HepG2 (cell line): ENCODE measurements around the gene PACS2. TPM values are rescaled to one million over a fixed set of nuclear protein-coding genes. Genes with fewer than 3 reads are reported as not detected.

Source experiments
- CEBPG ChIP-seq: IDR thresholded peaks from 2 replicates; pipeline ENCODE4 v1.6.1; 2016
- GFI1 ChIP-seq: sonication (generic); formaldehyde crosslinking; IDR thresholded peaks from 2 replicates; pipeline ENCODE4 v1.5.0; 2020; ENCODE audit warnings: missing genetic modification reagents, mild to moderate bottlenecking, borderline replicate concordance
- NFE2 ChIP-seq: sonication (generic); formaldehyde crosslinking; IDR thresholded peaks from 2 replicates; pipeline ENCODE4 v1.4.0; 2020; ENCODE audit warnings: missing genetic modification reagents
- NR1H2 ChIP-seq: sonication (generic); formaldehyde crosslinking; IDR thresholded peaks from 2 replicates; pipeline ENCODE4 v1.8.1; 2022; ENCODE audit warnings: low read depth, missing genetic modification reagents, borderline replicate concordance
- RFX1 ChIP-seq: fragments of 450-650 bp; IDR thresholded peaks from 2 replicates; pipeline ENCODE4 v1.6.1; 2017
- SRF ChIP-seq: IDR thresholded peaks from 2 replicates; pipeline ENCODE4 v1.6.1; 2011; ENCODE audit warnings: mild to moderate bottlenecking, low read depth, low read length, moderate library complexity
- ZBTB20 ChIP-seq: sonication (generic); formaldehyde crosslinking; IDR thresholded peaks from 2 replicates; pipeline ENCODE4 v1.8.1; 2023; ENCODE audit warnings: missing genetic modification reagents, low read depth, mild to moderate bottlenecking, borderline replicate concordance
- ZBTB8A ChIP-seq: sonication (generic); formaldehyde crosslinking; IDR thresholded peaks from 2 replicates; pipeline ENCODE4 v1.4.0; 2020; ENCODE audit warnings: mild to moderate bottlenecking, low read depth, missing genetic modification reagents, borderline replicate concordance
- ZC3H4 ChIP-seq: sonication (generic); formaldehyde crosslinking; IDR thresholded peaks from 2 replicates; pipeline ENCODE4 v1.4.0; 2020; ENCODE audit warnings: missing genetic modification reagents, borderline replicate concordance
- ZFAT ChIP-seq: sonication (generic); formaldehyde crosslinking; conservative IDR thresholded peaks from 2 replicates; pipeline ENCODE4 v1.8.1; 2023; ENCODE audit warnings: missing genetic modification reagents, inconsistent platforms
- ZFX ChIP-seq: sonication (generic); formaldehyde crosslinking; IDR thresholded peaks from 2 replicates; pipeline ENCODE4 v1.4.0; 2020; ENCODE audit warnings: mild to moderate bottlenecking, low read depth, missing genetic modification reagents, moderate library complexity
- ZNF180 ChIP-seq: sonication (generic); formaldehyde crosslinking; IDR thresholded peaks from 2 replicates; pipeline ENCODE4 v1.4.0; 2020; ENCODE audit warnings: low read depth, missing genetic modification reagents, borderline replicate concordance
- ZNF235 ChIP-seq: sonication (generic); formaldehyde crosslinking; IDR thresholded peaks from 2 replicates; pipeline ENCODE4 v1.8.1; 2023; ENCODE audit warnings: mild to moderate bottlenecking, missing genetic modification reagents, borderline replicate concordance
- ZNF34 ChIP-seq: sonication (generic); formaldehyde crosslinking; IDR thresholded peaks from 2 replicates; pipeline ENCODE4 v1.4.0; 2020; ENCODE audit warnings: mild to moderate bottlenecking, missing genetic modification reagents, borderline replicate concordance
- ZNF343 ChIP-seq: sonication (generic); formaldehyde crosslinking; IDR thresholded peaks from 2 replicates; pipeline ENCODE4 v1.4.0; 2020; ENCODE audit warnings: mild to moderate bottlenecking, missing genetic modification reagents
- ZNF383 ChIP-seq: sonication (generic); formaldehyde crosslinking; IDR thresholded peaks from 2 replicates; pipeline ENCODE4 v1.4.0; 2020; ENCODE audit warnings: missing genetic modification reagents, mild to moderate bottlenecking, borderline replicate concordance
- ZNF605 ChIP-seq: sonication (generic); formaldehyde crosslinking; IDR thresholded peaks from 2 replicates; pipeline ENCODE4 v1.8.0; 2022; ENCODE audit warnings: mild to moderate bottlenecking, missing genetic modification reagents
- polyA plus RNA-seq, 8 experiments: library from polyadenylated mRNA; depleted of rRNA in 3 of 8; stranded (reverse) in 7 of 8; unstranded in 1 of 8; fragments of >200 nt; fragmentation: Illumina TruSeq in 4 of 8; extraction: Trizol in 4 of 8; gene quantifications; 2 replicates each; pipeline versions ENCODE4 v1.2.1 to v1.2.3, GENCODE V29; 2011 to 2016; ENCODE audit warnings: low read depth in 4 of 8, missing spikeins in 1 of 8, mixed read lengths in 1 of 8; ENCODE audit not compliant: insufficient read depth in 1 of 8
- total RNA-seq, 5 experiments: library from RNA; depleted of rRNA; stranded (reverse); fragments of >200 nt; fragmentation: Illumina TruSeq; extraction: Trizol; gene quantifications; 2 replicates each; pipeline ENCODE4 v1.2.3, GENCODE V29; 2016; ENCODE audit warnings: low read depth in 1 of 5
- TF ChIP-seq, protein P1 (sequence below): sonication (generic); formaldehyde crosslinking; IDR thresholded peaks from 2 replicates; pipeline ENCODE4 v1.4.0; 2020; ENCODE audit warnings: missing genetic modification reagents
- TF ChIP-seq, protein P2 (sequence below): sonication (generic); formaldehyde crosslinking; conservative IDR thresholded peaks from 2 replicates; pipeline ENCODE4 v1.8.0; 2022; ENCODE audit warnings: low read depth, missing genetic modification reagents
- TF ChIP-seq, protein P3 (sequence below): sonication (generic); formaldehyde crosslinking; conservative IDR thresholded peaks from 2 replicates; pipeline ENCODE4 v1.8.1; 2023; ENCODE audit warnings: missing genetic modification reagents
- TF ChIP-seq, protein P4 (sequence below): IDR thresholded peaks from 2 replicates; pipeline ENCODE4 v1.6.1; 2018; ENCODE audit warnings: missing genetic modification reagents, mild to moderate bottlenecking, missing compliant biosample characterization

Gene PACS2
- total and polyA plus RNA-seq, 2 of the 13 experiments (the other 11 are each of a cell fraction or from before 2014, with no cell fraction given): 23.6 to 27.6 TPM

DNA sequence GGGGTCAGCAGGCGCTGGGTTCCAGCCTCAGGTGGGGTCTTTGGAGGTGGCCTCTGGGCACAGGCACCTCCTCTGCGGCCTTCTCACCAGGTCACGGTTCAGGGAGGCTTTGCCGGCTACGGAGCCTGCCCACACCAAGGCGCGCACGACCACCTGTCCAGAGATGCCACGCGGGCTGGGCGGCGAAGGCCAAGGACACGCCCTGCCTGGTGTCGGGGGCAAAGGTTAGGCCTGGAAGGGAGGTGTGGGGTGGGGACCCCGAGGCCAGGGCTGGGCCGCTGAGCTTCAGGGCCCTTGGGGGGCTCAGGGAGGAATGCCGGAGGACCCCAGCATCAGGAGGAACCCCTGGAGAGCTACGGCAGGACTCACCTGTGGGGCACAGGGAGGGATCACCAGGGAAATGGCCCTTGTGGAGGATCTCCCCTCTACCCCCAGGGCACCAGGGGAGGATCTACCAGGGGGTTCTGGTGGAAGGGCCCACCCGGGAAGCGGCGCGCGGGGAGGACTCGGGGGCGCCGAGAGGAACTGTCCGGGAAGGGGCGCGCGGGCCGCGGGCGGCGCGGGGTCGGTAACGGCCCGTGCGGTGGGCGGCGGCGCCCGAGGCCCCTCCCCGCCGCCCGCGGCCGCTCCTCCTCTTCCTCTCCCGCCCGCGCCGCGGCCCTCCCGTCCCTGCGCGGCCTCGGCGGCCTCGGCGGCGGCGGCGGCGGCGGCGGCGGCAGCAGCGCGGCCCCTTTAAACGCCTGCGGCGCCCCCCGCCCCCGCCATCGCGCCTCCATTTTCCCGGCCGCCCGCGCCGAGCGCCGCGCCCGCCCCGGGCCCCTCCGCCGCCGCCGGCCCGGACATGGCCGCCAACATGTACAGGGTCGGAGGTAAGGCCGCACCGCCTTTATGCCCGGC, 104.9 kb downstream of the PACS2 start, which contains the start of gene MTA1 (continued):
- TF ChIP-seq ZFAT (CRISPR knock-in tag) (no peak), ZFX (peak; percentile 96), ZNF235 (CRISPR knock-in tag) (no peak; the same call in 1 of the 2 replicates), ZBTB20 (CRISPR knock-in tag) (no peak; the same call in 1 of the 2 replicates), GFI1 (peak; percentile 59; the same call in 1 of the 2 replicates), NR1H2 (CRISPR knock-in tag) (peak; percentile 70; the same call in 1 of the 2 replicates), CEBPG (CRISPR knock-in tag) (no peak), RFX1 (no peak), ZNF180 (CRISPR knock-in tag) (no peak), NFE2 (CRISPR knock-in tag) (no peak), ZNF34 (CRISPR knock-in tag) (no peak; the same call in 1 of the 2 replicates), SRF (no peak), ZNF343 (CRISPR knock-in tag) (peak; percentile 73; the same call in 1 of the 2 replicates), ZBTB8A (CRISPR knock-in tag) (no peak), ZNF605 (CRISPR knock-in tag) (peak; percentile 85; the same call in 1 of the 2 replicates), ZC3H4 (CRISPR knock-in tag) (0 out of 2 replicates have a peak, but pooled peaks have one; percentile 51), ZNF383 (CRISPR knock-in tag) (no peak)
- TF ChIP-seq, protein P1, sequence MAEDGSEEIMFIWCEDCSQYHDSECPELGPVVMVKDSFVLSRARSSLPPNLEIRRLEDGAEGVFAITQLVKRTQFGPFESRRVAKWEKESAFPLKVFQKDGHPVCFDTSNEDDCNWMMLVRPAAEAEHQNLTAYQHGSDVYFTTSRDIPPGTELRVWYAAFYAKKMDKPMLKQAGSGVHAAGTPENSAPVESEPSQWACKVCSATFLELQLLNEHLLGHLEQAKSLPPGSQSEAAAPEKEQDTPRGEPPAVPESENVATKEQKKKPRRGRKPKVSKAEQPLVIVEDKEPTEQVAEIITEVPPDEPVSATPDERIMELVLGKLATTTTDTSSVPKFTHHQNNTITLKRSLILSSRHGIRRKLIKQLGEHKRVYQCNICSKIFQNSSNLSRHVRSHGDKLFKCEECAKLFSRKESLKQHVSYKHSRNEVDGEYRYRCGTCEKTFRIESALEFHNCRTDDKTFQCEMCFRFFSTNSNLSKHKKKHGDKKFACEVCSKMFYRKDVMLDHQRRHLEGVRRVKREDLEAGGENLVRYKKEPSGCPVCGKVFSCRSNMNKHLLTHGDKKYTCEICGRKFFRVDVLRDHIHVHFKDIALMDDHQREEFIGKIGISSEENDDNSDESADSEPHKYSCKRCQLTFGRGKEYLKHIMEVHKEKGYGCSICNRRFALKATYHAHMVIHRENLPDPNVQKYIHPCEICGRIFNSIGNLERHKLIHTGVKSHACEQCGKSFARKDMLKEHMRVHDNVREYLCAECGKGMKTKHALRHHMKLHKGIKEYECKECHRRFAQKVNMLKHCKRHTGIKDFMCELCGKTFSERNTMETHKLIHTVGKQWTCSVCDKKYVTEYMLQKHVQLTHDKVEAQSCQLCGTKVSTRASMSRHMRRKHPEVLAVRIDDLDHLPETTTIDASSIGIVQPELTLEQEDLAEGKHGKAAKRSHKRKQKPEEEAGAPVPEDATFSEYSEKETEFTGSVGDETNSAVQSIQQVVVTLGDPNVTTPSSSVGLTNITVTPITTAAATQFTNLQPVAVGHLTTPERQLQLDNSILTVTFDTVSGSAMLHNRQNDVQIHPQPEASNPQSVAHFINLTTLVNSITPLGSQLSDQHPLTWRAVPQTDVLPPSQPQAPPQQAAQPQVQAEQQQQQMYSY (CRISPR knock-in tag): no peak
- TF ChIP-seq, protein P2, sequence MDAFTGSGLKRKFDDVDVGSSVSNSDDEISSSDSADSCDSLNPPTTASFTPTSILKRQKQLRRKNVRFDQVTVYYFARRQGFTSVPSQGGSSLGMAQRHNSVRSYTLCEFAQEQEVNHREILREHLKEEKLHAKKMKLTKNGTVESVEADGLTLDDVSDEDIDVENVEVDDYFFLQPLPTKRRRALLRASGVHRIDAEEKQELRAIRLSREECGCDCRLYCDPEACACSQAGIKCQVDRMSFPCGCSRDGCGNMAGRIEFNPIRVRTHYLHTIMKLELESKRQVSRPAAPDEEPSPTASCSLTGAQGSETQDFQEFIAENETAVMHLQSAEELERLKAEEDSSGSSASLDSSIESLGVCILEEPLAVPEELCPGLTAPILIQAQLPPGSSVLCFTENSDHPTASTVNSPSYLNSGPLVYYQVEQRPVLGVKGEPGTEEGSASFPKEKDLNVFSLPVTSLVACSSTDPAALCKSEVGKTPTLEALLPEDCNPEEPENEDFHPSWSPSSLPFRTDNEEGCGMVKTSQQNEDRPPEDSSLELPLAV (CRISPR knock-in tag): no peak
- TF ChIP-seq, protein P3, sequence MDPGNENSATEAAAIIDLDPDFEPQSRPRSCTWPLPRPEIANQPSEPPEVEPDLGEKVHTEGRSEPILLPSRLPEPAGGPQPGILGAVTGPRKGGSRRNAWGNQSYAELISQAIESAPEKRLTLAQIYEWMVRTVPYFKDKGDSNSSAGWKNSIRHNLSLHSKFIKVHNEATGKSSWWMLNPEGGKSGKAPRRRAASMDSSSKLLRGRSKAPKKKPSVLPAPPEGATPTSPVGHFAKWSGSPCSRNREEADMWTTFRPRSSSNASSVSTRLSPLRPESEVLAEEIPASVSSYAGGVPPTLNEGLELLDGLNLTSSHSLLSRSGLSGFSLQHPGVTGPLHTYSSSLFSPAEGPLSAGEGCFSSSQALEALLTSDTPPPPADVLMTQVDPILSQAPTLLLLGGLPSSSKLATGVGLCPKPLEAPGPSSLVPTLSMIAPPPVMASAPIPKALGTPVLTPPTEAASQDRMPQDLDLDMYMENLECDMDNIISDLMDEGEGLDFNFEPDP (CRISPR knock-in tag): peak; percentile 90; the same call in 1 of the 2 replicates
- TF ChIP-seq, protein P4, sequence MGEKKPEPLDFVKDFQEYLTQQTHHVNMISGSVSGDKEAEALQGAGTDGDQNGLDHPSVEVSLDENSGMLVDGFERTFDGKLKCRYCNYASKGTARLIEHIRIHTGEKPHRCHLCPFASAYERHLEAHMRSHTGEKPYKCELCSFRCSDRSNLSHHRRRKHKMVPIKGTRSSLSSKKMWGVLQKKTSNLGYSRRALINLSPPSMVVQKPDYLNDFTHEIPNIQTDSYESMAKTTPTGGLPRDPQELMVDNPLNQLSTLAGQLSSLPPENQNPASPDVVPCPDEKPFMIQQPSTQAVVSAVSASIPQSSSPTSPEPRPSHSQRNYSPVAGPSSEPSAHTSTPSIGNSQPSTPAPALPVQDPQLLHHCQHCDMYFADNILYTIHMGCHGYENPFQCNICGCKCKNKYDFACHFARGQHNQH (CRISPR knock-in tag): 0 out of 2 replicates have a peak, but pooled peaks have one; percentile 52
